ENCODE results near the gene PPIG.

Gene PPIG

DNA sequence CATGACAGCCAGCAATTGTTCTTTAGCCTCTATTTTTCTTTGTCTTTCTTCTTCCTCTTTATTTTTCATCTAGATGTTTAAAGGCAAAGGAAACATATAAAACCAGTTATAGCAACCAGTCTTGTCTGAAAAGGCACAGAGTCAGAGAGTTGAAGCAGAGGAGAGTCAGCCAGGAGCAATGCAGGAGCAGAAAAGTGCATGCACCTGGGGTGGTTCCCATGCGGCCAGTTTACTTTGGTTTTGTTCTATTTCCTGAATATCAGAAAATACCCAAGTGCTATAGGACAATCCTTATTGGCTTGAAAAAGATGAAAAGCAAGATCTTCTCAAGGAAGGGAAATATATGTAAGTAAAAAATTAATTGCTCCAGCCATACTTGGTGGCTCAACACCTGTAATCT lies 65.1 kb downstream of the PPIG start:
- in situ Hi-C loops (cut with HindIII; ENCODE audit: low pct_ligation_motif_present, low pct_unique_long_range_greater_than_20kb, low sequenced_read_pairs): no loop called here
- DNase-seq: no peak

- in situ Hi-C loops (cut with HindIII; ENCODE audit: low pct_ligation_motif_present, low pct_unique_long_range_greater_than_20kb, low sequenced_read_pairs): no loop called here
- no peak for DNase-seq
Observed at GRCh38 chr2:169653636-169654035, 69.5 kb downstream of the PPIG start.

DNA sequence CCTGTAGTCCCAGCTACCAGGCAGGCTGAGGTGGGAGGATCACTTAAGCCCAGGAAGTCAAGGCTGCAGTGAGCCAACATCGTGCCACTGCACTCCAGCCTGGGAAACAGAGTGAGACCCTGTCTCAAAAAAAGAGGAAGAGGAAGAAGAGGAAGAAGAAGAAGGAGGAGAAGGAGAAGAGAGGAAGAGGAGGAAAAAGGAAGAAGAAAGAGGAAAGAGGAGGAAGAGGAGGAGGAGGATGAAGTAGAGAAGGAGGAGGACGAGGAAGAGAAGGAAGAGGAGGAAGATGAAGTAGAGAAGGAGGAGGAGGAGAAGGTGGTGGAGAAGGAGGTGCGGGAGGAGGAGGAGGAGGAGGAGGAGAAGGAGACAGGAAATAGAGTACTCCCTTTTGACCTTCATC lies 72.0 kb downstream of the PPIG start:
- DNase-seq: no peak
- in situ Hi-C loops (cut with HindIII; ENCODE audit: low pct_ligation_motif_present, low pct_unique_long_range_greater_than_20kb, low sequenced_read_pairs): no loop called here

DNA sequence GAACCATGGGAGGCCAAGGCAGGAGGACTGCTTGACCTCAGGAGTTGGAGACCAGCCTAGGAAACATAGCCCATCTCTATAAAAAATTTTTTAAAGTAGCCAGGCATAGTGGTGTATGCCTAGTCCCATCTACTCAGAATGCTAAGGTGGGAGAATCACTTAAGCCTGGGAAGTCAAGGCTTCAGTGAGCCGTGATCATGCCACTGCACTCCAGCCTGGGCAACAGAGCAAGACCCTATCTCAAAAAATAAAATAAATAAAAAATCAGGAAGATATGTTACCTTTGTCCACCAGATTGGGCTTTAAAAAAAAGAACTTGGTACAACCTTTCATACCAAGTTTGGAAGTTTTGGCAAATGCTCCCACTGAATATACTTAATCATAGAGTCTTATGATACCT lies 74.7 kb downstream of the PPIG start:
- in situ Hi-C loops (cut with HindIII; ENCODE audit: low pct_ligation_motif_present, low pct_unique_long_range_greater_than_20kb, low sequenced_read_pairs): no loop called here
- no peak for DNase-seq

- in situ Hi-C loops (cut with HindIII; ENCODE audit: low pct_ligation_motif_present, low pct_unique_long_range_greater_than_20kb, low sequenced_read_pairs): no loop called here
- DNase-seq: no peak
Observed at GRCh38 chr2:169659320-169659719, 75.2 kb downstream of the PPIG start.

DNA sequence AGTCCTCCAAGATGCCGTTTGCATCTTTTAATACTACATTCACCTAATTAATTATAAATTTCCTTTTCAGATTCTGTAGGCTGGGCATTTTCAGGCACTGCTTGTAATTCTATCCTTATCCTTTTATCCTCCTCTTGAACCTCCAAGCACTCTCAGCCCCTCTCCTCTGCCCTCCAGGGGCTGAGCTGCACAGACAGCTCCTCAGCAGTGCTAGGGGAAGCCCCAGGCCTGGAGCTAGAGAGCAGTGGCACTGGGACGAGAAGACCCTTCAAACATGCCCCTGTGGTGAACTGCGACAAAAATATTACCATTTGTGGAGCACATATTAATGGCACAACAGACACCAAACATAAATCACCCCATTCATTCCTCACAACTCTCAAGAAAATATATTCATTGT lies 77.1 kb downstream of the PPIG start:
- DNase-seq: no peak
- in situ Hi-C loops (cut with HindIII; ENCODE audit: low pct_ligation_motif_present, low pct_unique_long_range_greater_than_20kb, low sequenced_read_pairs): no loop called here

DNA sequence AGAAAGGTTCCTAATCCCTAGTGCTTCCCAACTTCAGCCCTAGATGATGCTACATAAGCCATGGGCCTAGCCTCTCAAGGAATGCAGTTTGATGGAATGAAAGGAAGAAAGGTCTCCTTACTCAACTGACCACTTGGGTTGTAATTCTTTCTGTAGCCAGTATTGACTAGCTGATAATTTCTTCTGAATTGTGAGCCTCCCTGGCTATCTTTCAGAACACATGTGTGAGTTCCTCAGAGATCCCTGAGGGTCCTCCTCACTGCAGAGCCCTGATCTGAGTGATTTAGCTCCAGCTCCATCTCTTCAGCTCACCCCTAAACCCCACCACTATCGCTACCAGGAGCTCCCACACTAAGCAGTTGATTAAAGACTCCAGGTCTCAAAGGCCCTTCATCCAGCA lies 78.6 kb downstream of the PPIG start:
- DNase-seq: no peak
- in situ Hi-C loops (cut with HindIII; ENCODE audit: low pct_ligation_motif_present, low pct_unique_long_range_greater_than_20kb, low sequenced_read_pairs): no loop called here

DNA sequence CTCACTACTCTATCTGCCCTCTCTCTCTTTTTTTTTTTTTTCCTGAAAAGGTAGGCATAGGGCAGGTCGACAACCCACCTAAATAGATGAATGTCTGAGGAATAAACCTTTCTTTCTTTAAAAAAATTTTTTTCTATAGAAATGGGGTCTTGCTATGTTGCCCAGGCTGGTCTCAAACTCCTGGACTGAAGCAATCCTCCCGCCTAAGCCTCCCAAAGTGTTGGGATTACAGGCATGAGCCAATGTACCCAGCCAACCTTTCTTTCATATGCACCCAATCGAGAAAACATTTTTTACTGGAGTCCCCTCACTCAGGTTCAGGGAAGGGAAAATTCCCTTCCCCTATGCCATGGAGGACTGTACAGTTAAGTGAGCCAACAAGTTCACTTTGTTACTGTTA lies 79.1 kb downstream of the PPIG start:
- in situ Hi-C loops (cut with HindIII; ENCODE audit: low pct_ligation_motif_present, low pct_unique_long_range_greater_than_20kb, low sequenced_read_pairs): no loop called here
- no peak for DNase-seq

GRCh38 chr2:169664600-169664977 lies 80.4 kb downstream of the PPIG start:
- DNase-seq: no peak
- in situ Hi-C loops (cut with HindIII; ENCODE audit: low pct_ligation_motif_present, low pct_unique_long_range_greater_than_20kb, low sequenced_read_pairs): no loop called here

GRCh38 chr2:169664978-169665930 lies 81.1 kb downstream of the PPIG start:
- in situ Hi-C loops (cut with HindIII; ENCODE audit: low pct_ligation_motif_present, low pct_unique_long_range_greater_than_20kb, low sequenced_read_pairs): no loop called here
- no peak for DNase-seq

DNA sequence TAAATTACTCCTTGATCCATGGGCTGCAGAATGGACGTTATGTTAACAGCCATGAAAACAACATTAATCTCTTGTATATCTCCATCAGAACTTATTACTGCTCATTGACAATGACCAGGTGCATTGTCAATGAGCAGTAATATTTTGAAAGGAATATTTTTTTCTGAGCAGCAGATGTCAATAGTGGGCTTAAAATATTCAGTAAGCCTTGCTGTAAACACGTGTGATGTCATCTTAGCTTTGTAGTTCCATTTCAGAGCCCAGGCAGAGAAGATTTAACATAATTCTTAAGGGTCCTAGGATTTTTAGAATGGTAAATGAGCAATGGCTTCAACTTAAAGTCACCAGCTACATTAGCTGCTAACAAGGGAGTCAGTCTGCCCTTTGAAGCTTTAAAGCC lies 83.4 kb downstream of the PPIG start:
- in situ Hi-C loops (cut with HindIII; ENCODE audit: low pct_ligation_motif_present, low pct_unique_long_range_greater_than_20kb, low sequenced_read_pairs): no loop called here
- no peak for DNase-seq

DNA sequence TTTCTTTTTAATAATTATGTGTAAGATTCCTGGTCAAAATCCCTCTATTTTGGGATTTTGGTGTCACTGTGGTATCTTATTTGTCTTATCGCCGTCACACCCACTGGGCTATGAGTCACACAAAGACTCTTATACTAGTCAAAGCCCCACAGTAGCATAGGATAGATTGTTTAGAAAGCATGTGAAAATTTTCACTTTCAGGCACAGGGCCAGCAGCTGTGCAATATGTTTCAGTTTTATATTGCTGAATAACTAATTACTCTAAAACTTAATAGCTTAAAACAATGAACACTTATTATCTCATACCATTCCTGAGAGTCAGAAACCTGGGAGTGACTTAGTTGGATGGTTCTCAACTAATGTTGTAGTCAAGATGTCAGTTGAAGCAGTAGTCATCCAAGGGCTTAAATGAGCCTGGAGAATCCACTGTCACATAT lies 86.1 kb downstream of the PPIG start:
- no peak for DNase-seq
- in situ Hi-C loops (cut with HindIII; ENCODE audit: low pct_ligation_motif_present, low pct_unique_long_range_greater_than_20kb, low sequenced_read_pairs): no loop called here

- in situ Hi-C loops (cut with HindIII; ENCODE audit: low pct_ligation_motif_present, low pct_unique_long_range_greater_than_20kb, low sequenced_read_pairs): no loop called here
- no peak for DNase-seq
Observed at GRCh38 chr2:169670937-169671336, 86.8 kb downstream of the PPIG start.

GRCh38 chr2:169672406-169672805 lies 88.3 kb downstream of the PPIG start:
- in situ Hi-C loops (cut with HindIII; ENCODE audit: low pct_ligation_motif_present, low pct_unique_long_range_greater_than_20kb, low sequenced_read_pairs): no loop called here
- no peak for DNase-seq

DNA sequence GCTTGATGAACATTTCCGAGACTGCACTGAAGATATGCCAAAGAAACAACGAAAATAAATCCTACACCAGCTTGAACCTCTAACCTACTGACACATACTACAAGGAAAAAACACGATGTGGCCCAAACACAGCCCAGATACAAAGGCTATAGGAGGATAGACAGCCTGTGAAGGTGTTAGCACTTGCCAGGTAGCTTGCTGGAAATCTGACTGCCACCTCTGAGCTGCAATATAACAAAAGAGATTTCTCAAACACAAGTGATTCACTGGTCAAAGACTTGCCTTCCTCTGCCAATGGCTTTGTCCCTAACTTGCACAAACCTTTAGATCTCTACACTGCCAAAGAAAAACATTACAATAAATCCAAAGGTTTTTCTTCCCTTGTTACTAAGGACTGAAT lies 89.0 kb downstream of the PPIG start:
- in situ Hi-C loops (cut with HindIII; ENCODE audit: low pct_ligation_motif_present, low pct_unique_long_range_greater_than_20kb, low sequenced_read_pairs): no loop called here
- DNase-seq: no peak

DNA sequence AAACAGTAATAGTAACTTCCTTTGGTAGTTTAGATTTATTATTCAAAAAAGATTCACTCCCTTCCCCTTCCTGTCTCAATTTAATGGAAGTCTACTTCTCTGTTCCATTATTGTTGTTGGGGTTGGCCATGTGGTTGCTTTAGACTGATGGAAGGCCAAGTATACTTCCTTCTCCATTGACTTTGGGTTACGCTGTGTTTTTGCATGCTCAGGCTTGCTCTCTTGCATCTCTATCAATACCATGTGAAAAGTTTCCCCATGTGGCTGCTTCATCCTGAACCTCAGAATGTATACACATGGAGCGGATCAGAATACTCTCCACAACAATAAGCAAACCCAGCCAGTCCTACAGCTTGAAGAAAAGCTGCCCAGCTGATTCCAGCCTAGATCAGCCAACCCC lies 89.8 kb downstream of the PPIG start:
- in situ Hi-C loops (cut with HindIII; ENCODE audit: low pct_ligation_motif_present, low pct_unique_long_range_greater_than_20kb, low sequenced_read_pairs): no loop called here
- no peak for DNase-seq

- no peak for DNase-seq
- in situ Hi-C loops (cut with HindIII; ENCODE audit: low pct_ligation_motif_present, low pct_unique_long_range_greater_than_20kb, low sequenced_read_pairs): no loop called here
Observed at GRCh38 chr2:169676357-169676756, 92.2 kb downstream of the PPIG start.

DNA sequence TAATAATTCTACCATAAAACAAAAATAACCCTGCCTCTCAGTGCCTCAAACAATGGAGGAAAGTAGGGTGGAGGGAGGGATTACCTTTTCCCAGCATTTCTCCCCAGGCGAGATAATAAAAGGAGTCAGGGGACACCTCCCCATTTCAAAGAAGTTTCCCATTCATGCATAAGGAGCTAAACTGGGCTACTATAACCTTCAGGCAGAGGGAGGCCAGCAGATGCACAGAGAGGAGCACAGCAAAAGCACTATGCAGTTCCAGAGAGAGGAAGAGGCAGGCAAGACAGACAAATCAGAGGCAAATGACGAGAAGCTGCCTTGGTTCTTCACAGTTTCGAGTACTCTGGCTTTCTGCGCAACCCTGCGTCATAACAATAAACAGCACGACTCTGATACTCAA lies 92.7 kb downstream of the PPIG start:
- no peak for DNase-seq
- in situ Hi-C loops (cut with HindIII; ENCODE audit: low pct_ligation_motif_present, low pct_unique_long_range_greater_than_20kb, low sequenced_read_pairs): no loop called here

DNA sequence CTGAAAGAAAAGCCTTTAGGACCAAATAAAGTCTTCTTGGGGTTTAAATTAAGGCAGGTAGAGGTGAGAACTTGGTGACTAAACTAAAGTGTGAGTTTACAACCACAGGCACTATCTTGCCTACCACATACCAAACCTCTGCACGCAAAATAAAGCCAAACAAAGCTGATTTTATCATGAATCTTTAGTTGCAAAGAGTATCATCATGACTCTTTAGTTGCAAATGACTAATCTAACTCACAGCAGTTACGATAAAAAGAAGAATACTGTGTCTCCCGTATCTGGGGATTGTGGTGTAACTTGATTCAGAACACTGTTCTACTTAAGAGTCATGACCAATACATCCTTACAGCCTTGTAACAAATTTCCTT lies 98.9 kb downstream of the PPIG start:
- DNase-seq: no peak
- in situ Hi-C loops (cut with HindIII; ENCODE audit: low pct_ligation_motif_present, low pct_unique_long_range_greater_than_20kb, low sequenced_read_pairs): no loop called here

GRCh38 chr2:169683425-169684134 lies 99.4 kb downstream of the PPIG start:
- in situ Hi-C loops (cut with HindIII; ENCODE audit: low pct_ligation_motif_present, low pct_unique_long_range_greater_than_20kb, low sequenced_read_pairs): no loop called here
- DNase-seq: no peak
